Small intestine (tissue), 7 donors: Measurements from ENCODE around the gene VPS37D. TPM values are rescaled to one million over a fixed set of nuclear protein-coding genes. Genes with fewer than 3 reads are reported as not detected.

Experiments
- DNase-seq, 2 donors: peaks; one replicate each; pipeline versions ENCODE4 v3.0.0 to v3.0.0-alpha.2; 2013
- FAIRE-seq: peaks from 2 replicates; lab custom pipeline; 2012; peaks lifted over from hg19 to GRCh38; lab: Jason Lieb, UNC
- H3K27ac ChIP-seq, 3 donors: one replicate each; pipeline ENCODE4 v1.5.1; 2013; ENCODE audit warnings: low read length in 2 of 3, mild to moderate bottlenecking in 2 of 3, control low read depth in 1 of 3, inconsistent platforms in 1 of 3, low read depth in 1 of 3, moderate library complexity in 1 of 3
- H3K27me3 ChIP-seq, 3 donors: one replicate each; pipeline ENCODE4 v1.6.1; 2013; ENCODE audit warnings: low read length in 3 of 3, inconsistent platforms in 1 of 3; ENCODE audit not compliant: control insufficient read depth in 3 of 3, insufficient read depth in 3 of 3
- H3K36me3 ChIP-seq, 3 donors: one replicate each; pipeline ENCODE4 v1.6.1; 2013; ENCODE audit warnings: low read length in 3 of 3, inconsistent platforms in 1 of 3, low read depth in 1 of 3, mild to moderate bottlenecking in 1 of 3, moderate library complexity in 1 of 3; ENCODE audit not compliant: control insufficient read depth in 3 of 3, insufficient read depth in 2 of 3
- H3K4me1 ChIP-seq, 3 donors: one replicate each; pipeline ENCODE4 v1.6.1; 2013; ENCODE audit warnings: low read length in 2 of 3, inconsistent platforms in 1 of 3, low read depth in 1 of 3, mild to moderate bottlenecking in 1 of 3, moderate library complexity in 1 of 3; ENCODE audit not compliant: control insufficient read depth in 3 of 3, insufficient read depth in 2 of 3
- H3K4me3 ChIP-seq, 3 donors: one replicate each; pipeline ENCODE4 v1.5.1; 2013; ENCODE audit warnings: low read length in 3 of 3, control low read depth in 1 of 3, inconsistent platforms in 1 of 3, low read depth in 1 of 3, mild to moderate bottlenecking in 1 of 3, moderate library complexity in 1 of 3
- H3K9me3 ChIP-seq, 2 donors: one replicate each; pipeline ENCODE4 v1.6.1; 2013; ENCODE audit warnings: low read depth in 1 of 2, low read length in 1 of 2; ENCODE audit not compliant: control insufficient read depth in 2 of 2, insufficient read depth in 1 of 2
- WGBS, 3 donors: extraction: QIAGEN DNeasy Blood & Tissue Kit; methylation state at CpG; one replicate each; pipeline ENCODE4 v1.1.7; 2013; 5-methylcytosine and 5-hydroxymethylcytosine counted together
- polyA plus RNA-seq, 4 donors: library from polyadenylated mRNA; stranded (reverse) in 3 of 4; unstranded in 1 of 4; fragments of 200-250 nt in 3 of 4; fragments of 120-200 nt in 1 of 4; gene quantifications; one replicate each; pipeline versions ENCODE4 v1.2.1 to v1.2.3, GENCODE V29; 2013
- donor health status: healthy with polysubstance abuse.
- donor health status: control.
- donor health status: control.
- donor health status: Bipolar disorder and iron deficiency.
- donor health status: healthy.

VPS37D gene
- polyA plus RNA-seq, 4 donors, result 2.6 to 4.2 (median 3.2) TPM

- Histone ChIP-seq H3K36me3 (peaks cover 10 to 65% (median 11%) of the 10 kb centered on the region in 3 donors), H3K27ac (no peak overlapping the region), H3K9me3 (no peaks in the 10 kb centered on the region), H3K27me3 (no peaks in the 10 kb centered on the region), H3K4me1 (peaks cover 0 to 2% (median 0%) of the 10 kb centered on the region in 3 donors), H3K4me3 (no peak overlapping the region)
- WGBS, 3 donors, result 91 to 93% (median 92%) methylated on average over 8 of the region's 8 CpGs
- no peak for FAIRE-seq
- DNase-seq, result no peak
These were observed 20.7 kb downstream of the VPS37D start for GRCh38 chr7:73688288-73688687.

- no peak for FAIRE-seq
- Histone ChIP-seq H3K9me3 (no peaks in the 10 kb centered on the region), H3K27ac (no peak overlapping the region), H3K27me3 (no peaks in the 10 kb centered on the region), H3K36me3 (peaks cover 14 to 81% (median 15%) of the 10 kb centered on the region in 3 donors), H3K4me1 (no peaks in the 10 kb centered on the region), H3K4me3 (no peak overlapping the region)
- no peak for DNase-seq
- 76 to 92% (median 88%) methylated on average over 7 of the region's 7 CpGs for WGBS, 3 donors
These were observed 23.0 kb downstream of the VPS37D start for GRCh38 chr7:73690646-73691045.

GRCh38 chr7:73696372-73696771, 28.7 kb downstream of the VPS37D start:
- H3K4me1 ChIP-seq, result peaks cover 0 to 10% (median 0%) of the 10 kb centered on the region in 3 donors
- no peak for FAIRE-seq
- H3K4me3 ChIP-seq, result no peak overlapping the region
- H3K36me3 ChIP-seq, result peaks cover 17 to 95% (median 24%) of the 10 kb centered on the region in 3 donors
- DNase-seq, result no peak
- WGBS, 3 donors, result 88 to 93% (median 93%) methylated on average over 4 of the region's 4 CpGs
- H3K27me3 ChIP-seq, result no peaks in the 10 kb centered on the region
- no peaks in the 10 kb centered on the region for H3K9me3 ChIP-seq
- no peak overlapping the region for H3K27ac ChIP-seq

- no peak for DNase-seq
- WGBS, 3 donors, result 88 to 93% (median 89%) methylated on average over 7 of the region's 7 CpGs
- Histone ChIP-seq H3K27me3 (no peaks in the 10 kb centered on the region), H3K4me3 (no peak overlapping the region), H3K27ac (no peak overlapping the region), H3K9me3 (no peaks in the 10 kb centered on the region), H3K4me1 (peaks cover 0 to 29% (median 2%) of the 10 kb centered on the region in 3 donors), H3K36me3 (peaks cover 9 to 98% (median 15%) of the 10 kb centered on the region in 3 donors)
- FAIRE-seq, result no peak
These were observed 30.8 kb downstream of the VPS37D start for GRCh38 chr7:73698410-73698809.

- DNase-seq (peak; percentile 39 to 61), FAIRE-seq (no peak)
- Histone ChIP-seq H3K4me3 (no peak overlapping the region), H3K4me1 (peaks cover 0 to 37% (median 2%) of the 10 kb centered on the region in 3 donors), H3K9me3 (no peaks in the 10 kb centered on the region), H3K36me3 (peaks cover 5 to 95% (median 12%) of the 10 kb centered on the region in 3 donors), H3K27me3 (no peaks in the 10 kb centered on the region), H3K27ac (peak overlapping the region in 1 of 3 donors; percentile 51)
- 71 to 81% (median 75%) methylated on average over 14 to 15 of the region's 15 CpGs for WGBS, 3 donors
These were observed 31.9 kb downstream of the VPS37D start for GRCh38 chr7:73699370-73700068.

- H3K4me3 ChIP-seq, result no peak overlapping the region
- no peaks in the 10 kb centered on the region for H3K9me3 ChIP-seq
- peaks cover 0 to 42% (median 2%) of the 10 kb centered on the region in 3 donors for H3K4me1 ChIP-seq
- H3K36me3 ChIP-seq, result peaks cover 5 to 95% (median 9%) of the 10 kb centered on the region in 3 donors
- no peaks in the 10 kb centered on the region for H3K27me3 ChIP-seq
- H3K27ac ChIP-seq, result peak overlapping the region in 1 of 3 donors; percentile 51
- 76 to 85% (median 81%) methylated on average over 11 to 14 of the region's 14 CpGs for WGBS, 3 donors
- no peak for DNase-seq
- no peak for FAIRE-seq
These were observed 32.4 kb downstream of the VPS37D start for GRCh38 chr7:73700069-73700423.

GRCh38 chr7:73700581-73701134, 33.0 kb downstream of the VPS37D start:
- Histone ChIP-seq H3K4me3 (no peak overlapping the region), H3K27me3 (no peaks in the 10 kb centered on the region), H3K27ac (peak overlapping the region in 1 of 3 donors; percentile 30), H3K9me3 (no peaks in the 10 kb centered on the region), H3K36me3 (peaks cover 5 to 95% (median 9%) of the 10 kb centered on the region in 3 donors), H3K4me1 (peaks cover 0 to 44% (median 2%) of the 10 kb centered on the region in 3 donors)
- 85 to 93% (median 86%) methylated on average over 14 to 15 of the region's 15 CpGs for WGBS, 3 donors
- no peak for DNase-seq
- FAIRE-seq, result no peak

- Histone ChIP-seq H3K9me3 (no peaks in the 10 kb centered on the region), H3K4me1 (peaks cover 0 to 44% (median 2%) of the 10 kb centered on the region in 3 donors), H3K4me3 (no peak overlapping the region), H3K27me3 (no peaks in the 10 kb centered on the region), H3K27ac (peak overlapping the region; percentile 43 to 88 (median 87)), H3K36me3 (peaks cover 5 to 97% (median 7%) of the 10 kb centered on the region in 3 donors)
- 49 to 64% (median 55%) methylated on average over 13 of the region's 13 CpGs for WGBS, 3 donors
- FAIRE-seq, result no peak
- peak; percentile 82 to 90 for DNase-seq
These were observed 33.8 kb downstream of the VPS37D start for GRCh38 chr7:73701357-73701995.
